Measurements from ENCODE around the gene KDM1A. TPM values are rescaled to one million over a fixed set of nuclear protein-coding genes. Genes with fewer than 3 reads are reported as not detected.

Gene KDM1A
- total RNA-seq, 1 donor from 2014 or later = 97.2 TPM

Other genes starting within 250 kb of the KDM1A start
- gene LACTBL1, start 46.6 kb upstream of the KDM1A start, total RNA-seq = not detected in 2 replicates
- gene TEX46, start 3.6 kb upstream of the KDM1A start, total RNA-seq = not detected in 2 replicates
- gene LUZP1, start 149.4 kb downstream of the KDM1A start, total RNA-seq = 29.1 and 33.6 TPM in 2 replicates
- 0.13 TPM in 2 replicates for gene HTR1D, start 198.0 kb downstream of the KDM1A start, total RNA-seq